Measurements from ENCODE around the gene POLR2L. TPM values are rescaled to one million over a fixed set of nuclear protein-coding genes. Genes with fewer than 3 reads are reported as not detected.

Gene POLR2L
- total RNA-seq, 1 experiment from 2014 or later, result 117 TPM

- ChIA-PET CTCF (no interaction called here), POLR2A (ENCODE audit: low non-redundant PET) (no interaction called here)
- no peak for DNase-seq (ENCODE audit: low spot score)
- intact Hi-C loops (cut with micrococcal nuclease; ENCODE audit: unreplicated experiment), result no loop called here
- Histone ChIP-seq H3K4me1 (ENCODE audit: insufficient read depth, low read length, poor library complexity, severe bottlenecking) (peaks cover 16% of the 10 kb centered on the region), H3K4me3 (ENCODE audit: low read depth, low read length, poor library complexity, severe bottlenecking) (no peak overlapping the region), H3K27ac (ENCODE audit: low read depth, low read length, poor library complexity, severe bottlenecking) (no peak overlapping the region), H3K9me3 (ENCODE audit: low read depth, low read length, poor library complexity, severe bottlenecking) (no peaks in the 10 kb centered on the region), H3K27me3 (replicated peaks; ENCODE audit: insufficient read depth, low read depth, low read length, poor library complexity) (no peaks in the 10 kb centered on the region), H3K36me3 (ENCODE audit: insufficient read depth, low read length, poor library complexity, severe bottlenecking) (peaks cover 5% of the 10 kb centered on the region)
- TF ChIP-seq CTCF (conservative IDR thresholded peaks at IDR 0.05; ENCODE audit: low read depth, low read length) (no peak), EZH2 (IDR thresholded peaks at IDR 0.05; ENCODE audit: borderline replicate concordance, low read depth, low read length, poor library complexity, severe bottlenecking) (no peak)
- BruUV-seq (replicated peaks), result no TSS peak
These were observed 44.2 kb upstream of the POLR2L start for GRCh38 chr11:886568-886967.

- no peaks in the 10 kb centered on the region for H3K9me3 ChIP-seq (ENCODE audit: low read depth, low read length, poor library complexity, severe bottlenecking)
- H3K27me3 ChIP-seq (replicated peaks; ENCODE audit: insufficient read depth, low read depth, low read length, poor library complexity), result no peaks in the 10 kb centered on the region
- no TSS peak for BruUV-seq (replicated peaks)
- H3K4me1 ChIP-seq (ENCODE audit: insufficient read depth, low read length, poor library complexity, severe bottlenecking), result no peaks in the 10 kb centered on the region
- TF ChIP-seq CTCF (conservative IDR thresholded peaks at IDR 0.05; ENCODE audit: low read depth, low read length), result no peak
- TF ChIP-seq EZH2 (IDR thresholded peaks at IDR 0.05; ENCODE audit: borderline replicate concordance, low read depth, low read length, poor library complexity, severe bottlenecking), result no peak
- intact Hi-C loops (cut with micrococcal nuclease; ENCODE audit: unreplicated experiment), result no loop called here
- POLR2A ChIA-PET (ENCODE audit: low non-redundant PET), result no interaction called here
- CTCF ChIA-PET, result no interaction called here
- no peak for DNase-seq (ENCODE audit: low spot score)
- peaks cover 5% of the 10 kb centered on the region for H3K36me3 ChIP-seq (ENCODE audit: insufficient read depth, low read length, poor library complexity, severe bottlenecking)
- H3K27ac ChIP-seq (ENCODE audit: low read depth, low read length, poor library complexity, severe bottlenecking), result no peak overlapping the region
- H3K4me3 ChIP-seq (ENCODE audit: low read depth, low read length, poor library complexity, severe bottlenecking), result no peak overlapping the region
These were observed 42.3 kb upstream of the POLR2L start for GRCh38 chr11:884578-885070.

- ChIA-PET POLR2A (ENCODE audit: low non-redundant PET) (no interaction called here), CTCF (no interaction called here)
- Histone ChIP-seq H3K27me3 (replicated peaks; ENCODE audit: insufficient read depth, low read depth, low read length, poor library complexity) (no peaks in the 10 kb centered on the region), H3K36me3 (ENCODE audit: insufficient read depth, low read length, poor library complexity, severe bottlenecking) (peaks cover 5% of the 10 kb centered on the region), H3K4me3 (ENCODE audit: low read depth, low read length, poor library complexity, severe bottlenecking) (no peak overlapping the region), H3K4me1 (ENCODE audit: insufficient read depth, low read length, poor library complexity, severe bottlenecking) (no peaks in the 10 kb centered on the region), H3K27ac (ENCODE audit: low read depth, low read length, poor library complexity, severe bottlenecking) (no peak overlapping the region), H3K9me3 (ENCODE audit: low read depth, low read length, poor library complexity, severe bottlenecking) (no peaks in the 10 kb centered on the region)
- DNase-seq (ENCODE audit: low spot score), result no peak
- intact Hi-C loops (cut with micrococcal nuclease; ENCODE audit: unreplicated experiment), result no loop called here
- BruUV-seq (replicated peaks), result no TSS peak
- TF ChIP-seq EZH2 (IDR thresholded peaks at IDR 0.05; ENCODE audit: borderline replicate concordance, low read depth, low read length, poor library complexity, severe bottlenecking), result no peak
- TF ChIP-seq CTCF (conservative IDR thresholded peaks at IDR 0.05; ENCODE audit: low read depth, low read length), result no peak
These were observed 41.2 kb upstream of the POLR2L start for GRCh38 chr11:883527-883926.

Measured in A673 (cell line).